ENCODE results near the gene PDS5B. TPM values are rescaled to one million over a fixed set of nuclear protein-coding genes. Genes with fewer than 3 reads are reported as not detected.
A peak's percentile ranks its signal among the peaks of the same experiment; 100 is the strongest.
"Not testable (repeated sequence)": the region's sequence is repeated elsewhere in the genome, so short reads cannot be mapped to it uniquely, and the experiment has no call there.

PDS5B gene
- total RNA-seq, 2 experiments from 2014 or later: 44.1 to 46.6 TPM

- CTCF ChIA-PET: no interaction called here
- TF ChIP-seq, protein P1, sequence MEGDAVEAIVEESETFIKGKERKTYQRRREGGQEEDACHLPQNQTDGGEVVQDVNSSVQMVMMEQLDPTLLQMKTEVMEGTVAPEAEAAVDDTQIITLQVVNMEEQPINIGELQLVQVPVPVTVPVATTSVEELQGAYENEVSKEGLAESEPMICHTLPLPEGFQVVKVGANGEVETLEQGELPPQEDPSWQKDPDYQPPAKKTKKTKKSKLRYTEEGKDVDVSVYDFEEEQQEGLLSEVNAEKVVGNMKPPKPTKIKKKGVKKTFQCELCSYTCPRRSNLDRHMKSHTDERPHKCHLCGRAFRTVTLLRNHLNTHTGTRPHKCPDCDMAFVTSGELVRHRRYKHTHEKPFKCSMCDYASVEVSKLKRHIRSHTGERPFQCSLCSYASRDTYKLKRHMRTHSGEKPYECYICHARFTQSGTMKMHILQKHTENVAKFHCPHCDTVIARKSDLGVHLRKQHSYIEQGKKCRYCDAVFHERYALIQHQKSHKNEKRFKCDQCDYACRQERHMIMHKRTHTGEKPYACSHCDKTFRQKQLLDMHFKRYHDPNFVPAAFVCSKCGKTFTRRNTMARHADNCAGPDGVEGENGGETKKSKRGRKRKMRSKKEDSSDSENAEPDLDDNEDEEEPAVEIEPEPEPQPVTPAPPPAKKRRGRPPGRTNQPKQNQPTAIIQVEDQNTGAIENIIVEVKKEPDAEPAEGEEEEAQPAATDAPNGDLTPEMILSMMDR (IDR thresholded peaks at IDR 0.05): no peak
- H3K27ac Mint-ChIP-seq: no peak overlapping the region
- POLR2A ChIA-PET: interaction anchor here (0.8 kb wide), 1 partner anchor 19 kb away, joined by 3 read pairs; no protein-coding TSS in a partner anchor
- H3K27me3 Mint-ChIP-seq: no peaks in the 10 kb centered on the region
- no peaks in the 10 kb centered on the region for H3K9me3 Mint-ChIP-seq
- no peak overlapping the region for H3K4me3 Mint-ChIP-seq
- DNase-seq (no peak), ATAC-seq (no peak)
- intact Hi-C loops (cut with micrococcal nuclease): no loop called here
- H3K4me1 Mint-ChIP-seq (ENCODE audit: low read depth): no peaks in the 10 kb centered on the region
- no peaks in the 10 kb centered on the region for H3K36me3 Mint-ChIP-seq (ENCODE audit: low read depth)
Measured at GRCh38 chr13:32825481-32825880, 239.2 kb downstream of the PDS5B start.

DNA sequence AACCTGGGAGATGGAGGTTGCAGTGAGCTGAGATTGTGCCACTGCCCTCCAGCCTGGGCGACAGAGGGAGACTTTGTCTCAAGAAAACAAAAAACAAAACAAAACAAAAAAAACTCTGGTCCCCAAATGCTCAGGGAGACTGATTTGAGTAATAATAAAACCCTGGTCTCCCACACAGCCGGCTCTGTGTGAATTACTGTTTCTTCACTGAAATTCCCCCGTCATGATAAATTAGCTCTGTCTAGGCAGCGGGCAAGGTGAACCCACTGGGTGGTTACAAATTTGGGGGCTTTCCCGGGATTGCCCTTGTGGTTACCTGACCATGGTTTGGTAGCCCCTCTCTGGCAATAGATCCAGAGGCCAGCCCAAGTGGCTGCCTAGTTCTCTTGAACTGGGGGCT lies 240.1 kb downstream of the PDS5B start:
- H3K27ac Mint-ChIP-seq; CTCF ChIA-PET; H3K4me3 Mint-ChIP-seq; intact Hi-C loops (cut with micrococcal nuclease); H3K4me1 Mint-ChIP-seq (ENCODE audit: low read depth); POLR2A ChIA-PET; H3K27me3 Mint-ChIP-seq; ATAC-seq; H3K9me3 Mint-ChIP-seq; H3K36me3 Mint-ChIP-seq (ENCODE audit: low read depth): not testable (repeated sequence)
- DNase-seq: peak; percentile 13

Other genes starting within 250 kb of the PDS5B start
- gene N4BP2L1, start 158.3 kb upstream of the PDS5B start, total RNA-seq: 10 to 100 TPM; 26.2 to 32.2 TPM
- 10 to 100 TPM; 84.5 to 85.2 TPM for gene N4BP2L2, start 47.7 kb upstream of the PDS5B start, total RNA-seq

Data from activated CD8-positive, alpha-beta T cell treated with anti-CD3 and anti-CD28 coated beads for 36 hours (primary cell).